ENCODE measurements around the gene DZIP1L.

DZIP1L gene

GRCh38 chr3:138062037-138062436 lies 53.4 kb downstream of the DZIP1L start:
- no peaks in the 10 kb centered on the region for H3K36me3 ChIP-seq (ENCODE audit: insufficient read depth, low read length)
- ATAC-seq (ENCODE audit: insufficient read depth, low read depth) (no peak), DNase-seq (no peak)
- no peak overlapping the region for H3K4me3 ChIP-seq (ENCODE audit: low read depth in 1 of 2, low read length in 2 of 2)
- no peaks in the 10 kb centered on the region for H4K20me1 ChIP-seq (ENCODE audit: insufficient read depth, low read length)
- H3K27ac ChIP-seq (ENCODE audit: low read length) = no peak overlapping the region
- no peak overlapping the region for H3K4me2 ChIP-seq (ENCODE audit: insufficient read depth, low read length)
- H3K79me2 ChIP-seq (ENCODE audit: insufficient read depth, low read length) = no peaks in the 10 kb centered on the region
- no peak overlapping the region for H3K9ac ChIP-seq (ENCODE audit: low read depth, low read length)
- H3K4me1 ChIP-seq (ENCODE audit: insufficient read depth, low read length) = no peaks in the 10 kb centered on the region
- H3K9me3 ChIP-seq (ENCODE audit: insufficient read depth, low read length, severe bottlenecking) = no peaks in the 10 kb centered on the region
- no peak overlapping the region for H2AFZ ChIP-seq (ENCODE audit: low read depth, low read length)
- no peak for TF ChIP-seq CTCF (IDR thresholded peaks at IDR 0.05; ENCODE audit: borderline replicate concordance, extremely low read depth, low read length, poor library complexity, severe bottlenecking)
- no peak for TF ChIP-seq EZH2 (IDR thresholded peaks at IDR 0.05; ENCODE audit: borderline replicate concordance, low read depth, low read length, severe bottlenecking)
- H3K27me3 ChIP-seq (ENCODE audit: insufficient read depth, low read length, poor library complexity) = peaks cover 8% of the 10 kb centered on the region

DNA sequence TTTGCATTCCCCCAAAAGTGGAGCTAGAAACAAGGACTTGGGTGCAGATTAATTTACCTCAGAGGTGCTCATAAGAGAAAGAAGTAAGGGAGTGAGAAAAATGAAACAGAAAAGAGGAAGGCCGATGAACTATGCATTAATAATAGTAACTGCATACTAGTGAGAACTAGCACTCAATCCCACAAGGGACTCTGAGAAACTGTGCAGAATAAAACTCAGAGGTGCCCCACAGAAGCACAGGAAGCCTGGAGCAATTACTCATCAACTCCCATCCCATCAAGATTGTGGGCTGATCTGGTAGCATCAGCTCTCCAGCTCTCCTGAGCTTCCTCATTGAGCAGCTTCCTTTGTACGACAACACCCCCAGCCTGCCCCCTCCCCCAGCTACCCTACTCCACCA lies 54.6 kb downstream of the DZIP1L start:
- TF ChIP-seq CTCF (IDR thresholded peaks at IDR 0.05; ENCODE audit: borderline replicate concordance, extremely low read depth, low read length, poor library complexity, severe bottlenecking) (no peak), EZH2 (IDR thresholded peaks at IDR 0.05; ENCODE audit: borderline replicate concordance, low read depth, low read length, severe bottlenecking) (no peak)
- H4K20me1 ChIP-seq (ENCODE audit: insufficient read depth, low read length) = no peaks in the 10 kb centered on the region
- ATAC-seq (ENCODE audit: insufficient read depth, low read depth) = no peak
- H3K79me2 ChIP-seq (ENCODE audit: insufficient read depth, low read length) = no peaks in the 10 kb centered on the region
- H3K4me3 ChIP-seq (ENCODE audit: low read depth in 1 of 2, low read length in 2 of 2) = no peak overlapping the region
- no peak overlapping the region for H2AFZ ChIP-seq (ENCODE audit: low read depth, low read length)
- H3K4me2 ChIP-seq (ENCODE audit: insufficient read depth, low read length) = no peak overlapping the region
- no peaks in the 10 kb centered on the region for H3K4me1 ChIP-seq (ENCODE audit: insufficient read depth, low read length)
- H3K27me3 ChIP-seq (ENCODE audit: insufficient read depth, low read length, poor library complexity) = peaks cover 8% of the 10 kb centered on the region
- no peaks in the 10 kb centered on the region for H3K9me3 ChIP-seq (ENCODE audit: insufficient read depth, low read length, severe bottlenecking)
- no peak for DNase-seq
- H3K27ac ChIP-seq (ENCODE audit: low read length) = no peak overlapping the region
- no peaks in the 10 kb centered on the region for H3K36me3 ChIP-seq (ENCODE audit: insufficient read depth, low read length)
- H3K9ac ChIP-seq (ENCODE audit: low read depth, low read length) = no peak overlapping the region

- peaks cover 8% of the 10 kb centered on the region for H3K27me3 ChIP-seq (ENCODE audit: insufficient read depth, low read length, poor library complexity)
- TF ChIP-seq EZH2 (IDR thresholded peaks at IDR 0.05; ENCODE audit: borderline replicate concordance, low read depth, low read length, severe bottlenecking) = no peak
- no peak for TF ChIP-seq CTCF (IDR thresholded peaks at IDR 0.05; ENCODE audit: borderline replicate concordance, extremely low read depth, low read length, poor library complexity, severe bottlenecking)
- no peak overlapping the region for H3K4me3 ChIP-seq (ENCODE audit: low read depth in 1 of 2, low read length in 2 of 2)
- H3K79me2 ChIP-seq (ENCODE audit: insufficient read depth, low read length) = no peaks in the 10 kb centered on the region
- no peaks in the 10 kb centered on the region for H3K4me1 ChIP-seq (ENCODE audit: insufficient read depth, low read length)
- H2AFZ ChIP-seq (ENCODE audit: low read depth, low read length) = no peak overlapping the region
- ATAC-seq (ENCODE audit: insufficient read depth, low read depth) = no peak
- no peak overlapping the region for H3K9ac ChIP-seq (ENCODE audit: low read depth, low read length)
- DNase-seq = no peak
- H3K36me3 ChIP-seq (ENCODE audit: insufficient read depth, low read length) = no peaks in the 10 kb centered on the region
- no peaks in the 10 kb centered on the region for H4K20me1 ChIP-seq (ENCODE audit: insufficient read depth, low read length)
- H3K9me3 ChIP-seq (ENCODE audit: insufficient read depth, low read length, severe bottlenecking) = no peaks in the 10 kb centered on the region
- H3K27ac ChIP-seq (ENCODE audit: low read length) = no peak overlapping the region
- no peak overlapping the region for H3K4me2 ChIP-seq (ENCODE audit: insufficient read depth, low read length)
Measured at GRCh38 chr3:138059261-138059660, 56.1 kb downstream of the DZIP1L start.

DNA sequence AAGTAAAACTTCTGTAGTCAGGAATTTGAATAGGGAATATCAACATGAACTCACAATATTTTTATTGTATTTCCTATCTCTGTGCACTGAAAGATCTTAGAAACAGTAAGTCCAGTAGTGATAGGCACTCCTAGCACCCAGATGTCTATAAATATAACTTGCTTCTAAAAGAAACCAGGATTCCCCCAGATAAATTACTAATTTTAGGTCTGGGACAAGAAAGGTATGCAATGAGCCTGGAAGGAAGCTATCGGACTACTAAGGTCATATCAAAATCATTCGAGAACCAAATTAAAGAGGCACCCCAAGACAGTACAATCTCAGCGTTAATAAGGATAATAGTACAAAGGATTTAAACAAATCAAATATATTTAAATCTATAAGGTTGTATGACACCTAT lies 58.0 kb downstream of the DZIP1L start:
- Histone ChIP-seq H3K9ac (ENCODE audit: low read depth, low read length) (no peak overlapping the region), H3K4me1 (ENCODE audit: insufficient read depth, low read length) (no peaks in the 10 kb centered on the region), H3K36me3 (ENCODE audit: insufficient read depth, low read length) (no peaks in the 10 kb centered on the region), H3K27me3 (ENCODE audit: insufficient read depth, low read length, poor library complexity) (peaks cover 8% of the 10 kb centered on the region), H4K20me1 (ENCODE audit: insufficient read depth, low read length) (no peaks in the 10 kb centered on the region), H3K27ac (ENCODE audit: low read length) (no peak overlapping the region), H3K79me2 (ENCODE audit: insufficient read depth, low read length) (no peaks in the 10 kb centered on the region), H3K4me3 (ENCODE audit: low read depth in 1 of 2, low read length in 2 of 2) (no peak overlapping the region), H3K9me3 (ENCODE audit: insufficient read depth, low read length, severe bottlenecking) (no peaks in the 10 kb centered on the region), H3K4me2 (ENCODE audit: insufficient read depth, low read length) (no peak overlapping the region), H2AFZ (ENCODE audit: low read depth, low read length) (no peak overlapping the region)
- DNase-seq (no peak), ATAC-seq (ENCODE audit: insufficient read depth, low read depth) (no peak)
- TF ChIP-seq CTCF (IDR thresholded peaks at IDR 0.05; ENCODE audit: borderline replicate concordance, extremely low read depth, low read length, poor library complexity, severe bottlenecking) = no peak
- TF ChIP-seq EZH2 (IDR thresholded peaks at IDR 0.05; ENCODE audit: borderline replicate concordance, low read depth, low read length, severe bottlenecking) = no peak

Data from DND-41 (cell line).